ENCODE results near the gene PIK3R5. TPM values are rescaled to one million over a fixed set of nuclear protein-coding genes. Genes with fewer than 3 reads are reported as not detected.

The PIK3R5 gene
- total RNA-seq, 1 donor from 2014 or later = 0.30 TPM

- Histone ChIP-seq H3K9me3 (ENCODE audit: insufficient read depth, low read depth, low read length) (no peaks in the 10 kb centered on the region), H3K79me2 (ENCODE audit: insufficient read depth, low read length) (no peaks in the 10 kb centered on the region), H4K20me1 (ENCODE audit: insufficient read depth, low read length) (no peaks in the 10 kb centered on the region), H2AFZ (ENCODE audit: low read depth, low read length) (no peak overlapping the region), H3K9ac (ENCODE audit: low read length) (no peak overlapping the region), H3K4me3 (ENCODE audit: insufficient read depth, low read depth, low read length) (no peak overlapping the region), H3K4me2 (ENCODE audit: low read length) (no peak overlapping the region), H3K4me1 (ENCODE audit: insufficient read depth, low read length) (no peaks in the 10 kb centered on the region), H3K27ac (ENCODE audit: low read depth, low read length) (no peak overlapping the region), H3K27me3 (ENCODE audit: insufficient read depth, low read length) (no peaks in the 10 kb centered on the region), H3K36me3 (ENCODE audit: insufficient read depth, low read length) (no peaks in the 10 kb centered on the region)
- Mint-ChIP-seq H3K27ac (ENCODE audit: unreplicated experiment) (no peak overlapping the region), H3K4me3 (ENCODE audit: unreplicated experiment) (no peak overlapping the region), H3K27me3 (ENCODE audit: low read depth, unreplicated experiment) (peaks cover 41% of the 10 kb centered on the region), H3K9me3 (ENCODE audit: unreplicated experiment) (peaks cover 5% of the 10 kb centered on the region), H3K4me1 (ENCODE audit: low read depth, unreplicated experiment) (no peaks in the 10 kb centered on the region), H3K36me3 (ENCODE audit: low read depth, unreplicated experiment) (peaks cover 2% of the 10 kb centered on the region)
- FAIRE-seq (no peak), DNase-seq (ENCODE audit: low read depth) (no peak)
- TF ChIP-seq EZH2 (IDR thresholded peaks at IDR 0.05; ENCODE audit: insufficient read depth, low read length) (no peak), CTCF (IDR thresholded peaks at IDR 0.05; ENCODE audit: insufficient read depth, low read depth, low read length) (no peak)
Measured at GRCh38 chr17:8879410-8879809, 86.1 kb downstream of the PIK3R5 start.

- Histone ChIP-seq H4K20me1 (ENCODE audit: insufficient read depth, low read length) (no peaks in the 10 kb centered on the region), H3K9ac (ENCODE audit: low read length) (no peak overlapping the region), H3K27ac (ENCODE audit: low read depth, low read length) (no peak overlapping the region), H3K36me3 (ENCODE audit: insufficient read depth, low read length) (no peaks in the 10 kb centered on the region), H3K27me3 (ENCODE audit: insufficient read depth, low read length) (peaks cover 4% of the 10 kb centered on the region), H3K4me3 (ENCODE audit: insufficient read depth, low read depth, low read length) (no peak overlapping the region), H2AFZ (ENCODE audit: low read depth, low read length) (no peak overlapping the region), H3K9me3 (ENCODE audit: insufficient read depth, low read depth, low read length) (no peaks in the 10 kb centered on the region), H3K79me2 (ENCODE audit: insufficient read depth, low read length) (no peaks in the 10 kb centered on the region), H3K4me1 (ENCODE audit: insufficient read depth, low read length) (no peaks in the 10 kb centered on the region), H3K4me2 (ENCODE audit: low read length) (no peak overlapping the region)
- DNase-seq (ENCODE audit: low read depth) (no peak), FAIRE-seq (no peak)
- H3K27ac Mint-ChIP-seq (ENCODE audit: unreplicated experiment) = no peak overlapping the region
- H3K4me3 Mint-ChIP-seq (ENCODE audit: unreplicated experiment) = no peak overlapping the region
- H3K4me1 Mint-ChIP-seq (ENCODE audit: low read depth, unreplicated experiment) = no peaks in the 10 kb centered on the region
- H3K9me3 Mint-ChIP-seq (ENCODE audit: unreplicated experiment) = peaks cover 3% of the 10 kb centered on the region
- peaks cover 40% of the 10 kb centered on the region for H3K27me3 Mint-ChIP-seq (ENCODE audit: low read depth, unreplicated experiment)
- peaks cover 2% of the 10 kb centered on the region for H3K36me3 Mint-ChIP-seq (ENCODE audit: low read depth, unreplicated experiment)
- TF ChIP-seq EZH2 (IDR thresholded peaks at IDR 0.05; ENCODE audit: insufficient read depth, low read length) (no peak), CTCF (IDR thresholded peaks at IDR 0.05; ENCODE audit: insufficient read depth, low read depth, low read length) (no peak)
Measured at GRCh38 chr17:8877984-8878383, 87.5 kb downstream of the PIK3R5 start.

- Histone ChIP-seq H3K27ac (ENCODE audit: low read depth, low read length) (no peak overlapping the region), H3K9me3 (ENCODE audit: insufficient read depth, low read depth, low read length) (no peaks in the 10 kb centered on the region), H3K4me1 (ENCODE audit: insufficient read depth, low read length) (no peaks in the 10 kb centered on the region), H3K27me3 (ENCODE audit: insufficient read depth, low read length) (peaks cover 4% of the 10 kb centered on the region), H3K9ac (ENCODE audit: low read length) (no peak overlapping the region), H3K4me2 (ENCODE audit: low read length) (peak overlapping the region; percentile 11), H2AFZ (ENCODE audit: low read depth, low read length) (no peak overlapping the region), H3K4me3 (ENCODE audit: insufficient read depth, low read depth, low read length) (no peak overlapping the region), H4K20me1 (ENCODE audit: insufficient read depth, low read length) (no peaks in the 10 kb centered on the region), H3K79me2 (ENCODE audit: insufficient read depth, low read length) (no peaks in the 10 kb centered on the region), H3K36me3 (ENCODE audit: insufficient read depth, low read length) (no peaks in the 10 kb centered on the region)
- FAIRE-seq (no peak), DNase-seq (ENCODE audit: low read depth) (peak; percentile 40)
- no peak for TF ChIP-seq CTCF (IDR thresholded peaks at IDR 0.05; ENCODE audit: insufficient read depth, low read depth, low read length)
- TF ChIP-seq EZH2 (IDR thresholded peaks at IDR 0.05; ENCODE audit: insufficient read depth, low read length) = no peak
- H3K4me1 Mint-ChIP-seq (ENCODE audit: low read depth, unreplicated experiment) = no peaks in the 10 kb centered on the region
- H3K36me3 Mint-ChIP-seq (ENCODE audit: low read depth, unreplicated experiment) = peaks cover 2% of the 10 kb centered on the region
- no peak overlapping the region for H3K4me3 Mint-ChIP-seq (ENCODE audit: unreplicated experiment)
- no peaks in the 10 kb centered on the region for H3K9me3 Mint-ChIP-seq (ENCODE audit: unreplicated experiment)
- H3K27ac Mint-ChIP-seq (ENCODE audit: unreplicated experiment) = no peak overlapping the region
- H3K27me3 Mint-ChIP-seq (ENCODE audit: low read depth, unreplicated experiment) = peaks cover 33% of the 10 kb centered on the region
Measured at GRCh38 chr17:8875957-8876356, 89.5 kb downstream of the PIK3R5 start.

All from astrocyte (in vitro differentiated cells and primary cell).